ENCODE measurements around the gene TNFRSF9.
"Not testable (repeated sequence)": the region's sequence is repeated elsewhere in the genome, so short reads cannot be mapped to it uniquely, and the experiment has no call there.

Gene TNFRSF9

GRCh38 chr1:7967651-7968050, 27.0 kb upstream of the TNFRSF9 start:
- DNase-seq (ENCODE audit: low read depth): no peak
- no peak overlapping the region for H3K4me3 ChIP-seq (ENCODE audit: low read depth, low read length)
- TF ChIP-seq, protein P1, sequence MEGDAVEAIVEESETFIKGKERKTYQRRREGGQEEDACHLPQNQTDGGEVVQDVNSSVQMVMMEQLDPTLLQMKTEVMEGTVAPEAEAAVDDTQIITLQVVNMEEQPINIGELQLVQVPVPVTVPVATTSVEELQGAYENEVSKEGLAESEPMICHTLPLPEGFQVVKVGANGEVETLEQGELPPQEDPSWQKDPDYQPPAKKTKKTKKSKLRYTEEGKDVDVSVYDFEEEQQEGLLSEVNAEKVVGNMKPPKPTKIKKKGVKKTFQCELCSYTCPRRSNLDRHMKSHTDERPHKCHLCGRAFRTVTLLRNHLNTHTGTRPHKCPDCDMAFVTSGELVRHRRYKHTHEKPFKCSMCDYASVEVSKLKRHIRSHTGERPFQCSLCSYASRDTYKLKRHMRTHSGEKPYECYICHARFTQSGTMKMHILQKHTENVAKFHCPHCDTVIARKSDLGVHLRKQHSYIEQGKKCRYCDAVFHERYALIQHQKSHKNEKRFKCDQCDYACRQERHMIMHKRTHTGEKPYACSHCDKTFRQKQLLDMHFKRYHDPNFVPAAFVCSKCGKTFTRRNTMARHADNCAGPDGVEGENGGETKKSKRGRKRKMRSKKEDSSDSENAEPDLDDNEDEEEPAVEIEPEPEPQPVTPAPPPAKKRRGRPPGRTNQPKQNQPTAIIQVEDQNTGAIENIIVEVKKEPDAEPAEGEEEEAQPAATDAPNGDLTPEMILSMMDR (conservative IDR thresholded peaks at IDR 0.05; ENCODE audit: low read depth, low read length): no peak

GRCh38 chr1:7967196-7967595, 26.6 kb upstream of the TNFRSF9 start:
- TF ChIP-seq, protein P1 (conservative IDR thresholded peaks at IDR 0.05; ENCODE audit: low read depth, low read length): no peak
- DNase-seq (ENCODE audit: low read depth): no peak

GRCh38 chr1:7964476-7964875, 23.8 kb upstream of the TNFRSF9 start:
- DNase-seq (ENCODE audit: low read depth): no peak
- TF ChIP-seq, protein P1 (conservative IDR thresholded peaks at IDR 0.05; ENCODE audit: low read depth, low read length): no peak
- H3K4me3 ChIP-seq (ENCODE audit: low read depth, low read length): no peak overlapping the region

More at GRCh38 chr1:7967196-7967595, 26.6 kb upstream of the TNFRSF9 start:
- no peak overlapping the region for H3K4me3 ChIP-seq (ENCODE audit: low read depth, low read length)

- not testable (repeated sequence) for H3K4me3 ChIP-seq (ENCODE audit: low read depth, low read length); DNase-seq (ENCODE audit: low read depth)
These were observed 23.2 kb upstream of the TNFRSF9 start for GRCh38 chr1:7963841-7964240.

DNA sequence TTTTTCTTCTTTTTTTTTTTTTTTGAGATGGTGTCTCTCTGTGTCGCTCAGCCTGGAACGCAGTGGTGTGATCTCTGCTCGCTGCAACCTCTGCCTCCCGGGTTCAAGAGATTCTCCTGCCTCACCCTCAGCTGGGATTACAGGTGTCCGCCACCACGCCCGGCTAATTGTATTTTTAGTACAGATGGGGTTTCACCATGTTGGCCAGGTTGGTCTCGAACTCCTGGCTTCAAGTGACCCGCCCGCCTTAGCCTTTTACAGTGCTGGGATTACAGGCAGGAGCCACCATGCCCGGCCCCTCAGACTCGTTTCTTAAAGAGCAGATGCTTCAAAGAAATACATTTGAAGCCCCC, 22.7 kb upstream of the TNFRSF9 start:
- DNase-seq (ENCODE audit: low read depth); H3K4me3 ChIP-seq (ENCODE audit: low read depth, low read length): not testable (repeated sequence)

DNA sequence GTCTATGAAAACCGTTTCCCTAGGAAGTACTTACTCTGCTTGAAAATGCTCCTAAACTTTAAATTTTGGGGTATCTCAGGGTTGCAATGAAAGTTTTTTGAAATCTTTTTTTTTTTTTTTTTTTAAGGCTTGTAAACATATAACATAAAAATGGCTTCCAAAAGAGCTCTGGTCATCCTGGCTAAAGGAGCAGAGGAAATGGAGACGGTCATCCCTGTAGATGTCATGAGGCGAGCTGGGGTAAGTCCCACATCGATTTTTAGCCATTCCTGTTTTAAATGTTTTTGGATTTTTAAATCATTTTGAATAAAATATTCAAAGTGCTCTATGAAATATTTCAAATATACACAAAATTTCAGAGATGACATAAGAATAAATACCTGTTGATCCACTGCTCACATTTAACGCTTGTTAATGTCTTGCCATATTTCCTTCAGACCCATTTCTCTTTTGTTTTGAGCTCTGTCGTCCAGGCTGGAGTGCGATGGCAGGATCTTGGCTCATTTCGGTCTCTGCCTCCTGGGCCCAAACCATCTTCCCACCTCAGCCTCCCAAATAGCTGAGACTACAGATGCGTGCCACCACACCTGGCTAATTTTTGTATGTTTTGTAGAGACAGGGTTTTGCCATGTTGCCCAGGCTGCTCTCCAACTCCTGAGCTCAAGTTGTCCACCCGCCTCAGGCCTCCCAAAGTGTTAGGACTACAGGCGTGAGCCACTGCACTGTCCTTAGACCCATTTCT, 22.2 kb upstream of the TNFRSF9 start:
- DNase-seq (ENCODE audit: low read depth): no peak
- TF ChIP-seq, protein P1 (conservative IDR thresholded peaks at IDR 0.05; ENCODE audit: low read depth, low read length): no peak
- peak overlapping the region; percentile 85 for H3K4me3 ChIP-seq (ENCODE audit: low read depth, low read length)

DNA sequence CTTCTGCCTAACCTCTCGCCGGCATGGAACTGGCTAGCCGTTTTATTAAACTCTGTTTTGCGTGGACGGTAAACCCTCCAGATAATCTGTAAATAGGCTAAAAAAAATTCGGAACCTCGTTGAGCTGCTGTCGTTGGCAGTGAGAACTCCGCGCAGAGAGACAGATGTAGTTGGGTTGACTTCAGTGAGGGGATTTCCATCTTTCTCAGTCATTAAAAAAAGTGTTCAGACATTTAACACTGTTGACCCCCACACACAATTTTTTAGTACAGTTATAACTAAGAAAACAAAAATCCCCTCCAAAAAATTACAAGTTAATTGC, 21.3 kb upstream of the TNFRSF9 start:
- no peak for DNase-seq (ENCODE audit: low read depth)
- peak overlapping the region; percentile 85 for H3K4me3 ChIP-seq (ENCODE audit: low read depth, low read length)
- TF ChIP-seq, protein P1 (conservative IDR thresholded peaks at IDR 0.05; ENCODE audit: low read depth, low read length): no peak

- peak; percentile 99 for DNase-seq (ENCODE audit: low read depth)
- TF ChIP-seq, protein P1 (conservative IDR thresholded peaks at IDR 0.05; ENCODE audit: low read depth, low read length): peak; percentile 67
- H3K4me3 ChIP-seq (ENCODE audit: low read depth, low read length): peak within 1 kb of the TSS; percentile 87
These were observed 20.8 kb upstream of the TNFRSF9 start, which contains the start of gene PARK7 for GRCh38 chr1:7961216-7962013. TSS of gene PARK7 (plus strand) at chr1:7961711. CDS start at chr1:7962786, 1,075 bp downstream.
